ENCODE results near the gene TEX30. TPM values are rescaled to one million over a fixed set of nuclear protein-coding genes. Genes with fewer than 3 reads are reported as not detected.

TEX30 gene
- total RNA-seq, 2 donors from 2014 or later, result 3.7 to 8.3 TPM

GRCh38 chr13:102814793-102815192, 41.2 kb upstream of the TEX30 start:
- Histone ChIP-seq H3K27me3 (no peaks in the 10 kb centered on the region), H3K9ac (ENCODE audit: low read depth in 2 of 2, low read length in 2 of 2) (no peak overlapping the region), H3K9me3 (no peaks in the 10 kb centered on the region), H3K4me1 (no peaks in the 10 kb centered on the region), H3K27ac (no peak overlapping the region), H3K4me3 (no peak overlapping the region), H3K36me3 (no peaks in the 10 kb centered on the region)
- intact Hi-C loops (cut with DNase I), result no loop called here
- TF ChIP-seq, protein P1, sequence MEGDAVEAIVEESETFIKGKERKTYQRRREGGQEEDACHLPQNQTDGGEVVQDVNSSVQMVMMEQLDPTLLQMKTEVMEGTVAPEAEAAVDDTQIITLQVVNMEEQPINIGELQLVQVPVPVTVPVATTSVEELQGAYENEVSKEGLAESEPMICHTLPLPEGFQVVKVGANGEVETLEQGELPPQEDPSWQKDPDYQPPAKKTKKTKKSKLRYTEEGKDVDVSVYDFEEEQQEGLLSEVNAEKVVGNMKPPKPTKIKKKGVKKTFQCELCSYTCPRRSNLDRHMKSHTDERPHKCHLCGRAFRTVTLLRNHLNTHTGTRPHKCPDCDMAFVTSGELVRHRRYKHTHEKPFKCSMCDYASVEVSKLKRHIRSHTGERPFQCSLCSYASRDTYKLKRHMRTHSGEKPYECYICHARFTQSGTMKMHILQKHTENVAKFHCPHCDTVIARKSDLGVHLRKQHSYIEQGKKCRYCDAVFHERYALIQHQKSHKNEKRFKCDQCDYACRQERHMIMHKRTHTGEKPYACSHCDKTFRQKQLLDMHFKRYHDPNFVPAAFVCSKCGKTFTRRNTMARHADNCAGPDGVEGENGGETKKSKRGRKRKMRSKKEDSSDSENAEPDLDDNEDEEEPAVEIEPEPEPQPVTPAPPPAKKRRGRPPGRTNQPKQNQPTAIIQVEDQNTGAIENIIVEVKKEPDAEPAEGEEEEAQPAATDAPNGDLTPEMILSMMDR (IDR thresholded peaks at IDR 0.05), result no peak
- DNase-seq, result no peak

DNA sequence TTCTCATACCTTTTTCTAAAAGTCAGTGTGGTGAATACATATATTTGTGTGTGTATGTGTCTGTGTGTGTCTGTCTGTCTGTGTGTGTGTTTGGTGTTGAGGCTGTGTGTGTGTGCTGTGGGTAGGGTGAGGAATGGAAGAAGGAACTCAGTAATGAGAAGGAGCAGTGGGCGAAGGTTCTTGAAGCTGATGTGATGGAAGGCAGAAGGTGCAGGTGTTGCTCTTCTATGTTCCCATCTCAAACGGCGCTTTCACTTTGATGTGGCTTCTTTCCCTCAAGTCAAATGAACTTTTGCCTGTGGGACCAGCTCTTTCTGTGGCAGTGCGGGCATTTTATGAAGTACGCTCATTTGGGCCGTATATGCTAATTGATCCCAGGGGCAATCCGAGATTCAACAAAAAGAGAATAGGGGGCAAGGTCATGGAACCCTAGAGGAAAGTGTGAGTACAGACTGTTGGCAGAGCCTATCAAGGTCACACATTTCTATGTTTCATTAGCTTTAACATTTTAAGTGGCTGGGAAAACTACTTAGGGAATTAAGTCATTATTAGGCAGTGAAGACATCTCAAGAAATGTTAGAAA, 40.5 kb upstream of the TEX30 start:
- H3K27me3 ChIP-seq, result no peaks in the 10 kb centered on the region
- TF ChIP-seq, protein P1 (IDR thresholded peaks at IDR 0.05), result no peak
- H3K36me3 ChIP-seq, result no peaks in the 10 kb centered on the region
- no peak overlapping the region for H3K4me3 ChIP-seq
- no peaks in the 10 kb centered on the region for H3K4me1 ChIP-seq
- H3K27ac ChIP-seq, result no peak overlapping the region
- DNase-seq, result no peak
- H3K9ac ChIP-seq (ENCODE audit: low read depth in 2 of 2, low read length in 2 of 2), result no peak overlapping the region
- intact Hi-C loops (cut with DNase I), result no loop called here
- H3K9me3 ChIP-seq, result no peaks in the 10 kb centered on the region

DNA sequence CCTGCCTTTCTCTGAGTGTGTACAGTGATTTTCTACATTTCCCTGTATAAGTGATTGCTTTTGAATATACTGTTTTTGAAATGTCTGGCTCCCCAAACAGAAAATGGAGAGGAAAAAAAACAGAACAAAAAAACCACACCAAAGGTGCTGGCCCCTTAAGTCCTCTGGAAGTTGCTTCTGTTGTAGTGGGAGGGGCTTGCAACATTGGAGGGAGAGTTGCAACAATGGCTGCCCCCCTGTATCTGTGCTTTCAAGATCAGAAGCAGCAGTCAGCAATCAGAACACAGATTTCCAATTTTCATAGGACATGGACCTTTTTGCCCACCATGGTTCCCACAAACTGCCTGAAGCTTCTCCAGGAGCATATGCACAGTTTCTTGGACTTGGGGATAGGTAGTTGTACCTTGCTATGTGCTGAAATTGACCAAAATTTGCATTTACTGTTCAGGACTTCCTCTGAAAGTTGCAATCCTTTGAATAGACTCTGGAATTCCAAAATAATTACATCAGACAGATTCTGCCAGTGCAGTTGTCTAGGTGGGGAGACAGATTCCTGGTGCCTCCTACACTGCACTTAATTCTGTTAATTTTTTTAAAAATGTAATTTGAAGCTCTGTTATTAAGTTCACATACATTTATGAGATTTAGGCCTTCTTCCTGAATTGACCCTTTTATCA, 39.2 kb upstream of the TEX30 start:
- H3K9me3 ChIP-seq, result no peaks in the 10 kb centered on the region
- no peaks in the 10 kb centered on the region for H3K27me3 ChIP-seq
- intact Hi-C loops (cut with DNase I), result no loop called here
- no peak overlapping the region for H3K27ac ChIP-seq
- H3K36me3 ChIP-seq, result no peaks in the 10 kb centered on the region
- no peak for DNase-seq
- H3K4me1 ChIP-seq, result no peaks in the 10 kb centered on the region
- TF ChIP-seq, protein P1 (IDR thresholded peaks at IDR 0.05), result no peak
- H3K9ac ChIP-seq (ENCODE audit: low read depth in 2 of 2, low read length in 2 of 2), result no peak overlapping the region
- no peak overlapping the region for H3K4me3 ChIP-seq

DNA sequence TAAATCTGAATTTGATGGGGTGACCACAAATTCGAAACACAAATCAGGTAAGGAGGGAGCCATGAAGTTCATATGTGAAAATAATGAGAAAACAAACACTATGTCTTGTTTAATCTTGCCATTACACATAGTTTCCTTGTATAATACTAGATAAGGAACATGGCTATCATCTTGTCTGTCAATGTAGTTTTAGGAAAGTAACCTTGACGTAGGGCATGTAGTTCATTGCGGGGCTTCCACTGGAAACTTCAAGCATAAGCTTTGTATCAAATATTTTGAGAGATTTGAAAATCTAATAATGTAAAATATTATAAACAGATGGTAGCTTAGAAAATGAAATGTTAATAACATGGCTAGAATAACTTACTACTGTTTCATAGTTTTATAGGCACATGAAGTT, 34.1 kb upstream of the TEX30 start:
- TF ChIP-seq, protein P1 (IDR thresholded peaks at IDR 0.05), result no peak
- H3K27ac ChIP-seq, result no peak overlapping the region
- DNase-seq, result no peak
- no peak overlapping the region for H3K4me3 ChIP-seq
- no peaks in the 10 kb centered on the region for H3K9me3 ChIP-seq
- intact Hi-C loops (cut with DNase I), result no loop called here
- no peaks in the 10 kb centered on the region for H3K36me3 ChIP-seq
- no peak overlapping the region for H3K9ac ChIP-seq (ENCODE audit: low read depth in 2 of 2, low read length in 2 of 2)
- no peaks in the 10 kb centered on the region for H3K27me3 ChIP-seq
- no peaks in the 10 kb centered on the region for H3K4me1 ChIP-seq

- TF ChIP-seq, protein P1 (IDR thresholded peaks at IDR 0.05), result no peak
- H3K4me1 ChIP-seq, result no peaks in the 10 kb centered on the region
- DNase-seq, result no peak
- H3K27ac ChIP-seq, result no peak overlapping the region
- no peaks in the 10 kb centered on the region for H3K27me3 ChIP-seq
- no peak overlapping the region for H3K4me3 ChIP-seq
- no peaks in the 10 kb centered on the region for H3K9me3 ChIP-seq
- intact Hi-C loops (cut with DNase I), result no loop called here
- H3K36me3 ChIP-seq, result no peaks in the 10 kb centered on the region
- H3K9ac ChIP-seq (ENCODE audit: low read depth in 2 of 2, low read length in 2 of 2), result no peak overlapping the region
These were observed 32.1 kb upstream of the TEX30 start for GRCh38 chr13:102805680-102806079.

Data from colonic mucosa (tissue), 4 donors.